ENCODE results near the gene DNAJB1. TPM values are rescaled to one million over a fixed set of nuclear protein-coding genes. Genes with fewer than 3 reads are reported as not detected.
"Not testable (repeated sequence)": the region's sequence is repeated elsewhere in the genome, so short reads cannot be mapped to it uniquely, and the experiment has no call there.

The DNAJB1 gene
- total RNA-seq, 1 donor = 70.9 TPM

DNA sequence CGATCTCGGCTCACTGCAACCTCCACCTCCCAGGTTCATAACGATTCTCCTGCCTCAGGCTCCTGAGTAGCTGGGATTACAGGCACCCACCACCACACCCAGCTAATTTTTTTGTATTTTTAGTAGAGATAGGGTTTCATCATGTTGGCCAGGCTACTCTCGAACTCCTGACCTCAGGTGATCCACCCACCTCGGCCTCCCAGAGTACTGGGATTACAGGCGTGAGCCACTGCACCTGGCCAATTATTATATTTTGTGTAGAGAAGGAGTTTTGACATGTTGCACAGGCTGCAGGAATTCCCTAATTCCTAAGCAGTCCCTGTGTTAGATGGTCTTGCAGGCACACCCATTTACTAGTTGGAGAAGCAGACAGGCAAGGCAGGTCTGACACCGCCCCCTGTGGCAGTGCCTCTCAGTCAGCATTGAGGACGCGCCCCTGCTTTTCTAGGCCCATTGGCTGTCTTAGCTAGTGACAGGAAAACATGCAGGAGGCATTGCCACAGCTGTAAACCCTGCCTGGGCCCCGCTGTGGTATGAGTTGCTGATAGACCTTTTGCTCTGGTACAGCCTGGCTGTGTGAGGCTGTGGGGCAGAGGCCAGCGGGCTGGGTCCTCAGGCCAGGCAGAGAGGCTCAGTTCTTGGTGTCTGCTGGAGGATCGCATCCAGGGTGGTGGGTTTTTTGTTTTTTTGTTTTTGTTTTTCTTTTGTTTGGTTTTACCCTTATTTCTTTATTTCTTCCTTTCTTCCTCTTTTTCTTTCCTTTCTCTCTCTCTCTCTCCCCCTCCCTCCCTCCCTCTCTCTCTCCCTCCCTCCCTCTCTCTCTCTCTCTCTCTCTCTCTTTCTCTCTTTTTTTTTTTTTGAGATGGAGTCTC, 33.2 kb upstream of the DNAJB1 start:
- not testable (repeated sequence) for H2AFZ ChIP-seq (ENCODE audit: low read length); H3K4me3 ChIP-seq (ENCODE audit: insufficient read depth, low read length); H3K79me2 ChIP-seq (ENCODE audit: insufficient read depth, low read length); H3K9me3 ChIP-seq (ENCODE audit: low read depth, low read length); H3K27me3 ChIP-seq (ENCODE audit: insufficient read depth, low read length); H3K4me2 ChIP-seq (ENCODE audit: insufficient read depth, low read length); H3K27ac ChIP-seq (ENCODE audit: low read depth, low read length); H4K20me1 ChIP-seq (ENCODE audit: insufficient read depth, low read length); H3K36me3 ChIP-seq (ENCODE audit: insufficient read depth, low read length); H3K4me1 ChIP-seq (ENCODE audit: insufficient read depth, low read length)
- DNase-seq (ENCODE audit: insufficient read length, low spot score, missing footprints) = peak; percentile 74

GRCh38 chr19:14550201-14550754, 32.1 kb upstream of the DNAJB1 start:
- Histone ChIP-seq H3K4me1 (ENCODE audit: insufficient read depth, low read length) (no peaks in the 10 kb centered on the region), H3K4me3 (ENCODE audit: insufficient read depth, low read length) (no peak overlapping the region), H3K9me3 (ENCODE audit: low read depth, low read length) (no peaks in the 10 kb centered on the region), H2AFZ (ENCODE audit: low read length) (no peak overlapping the region), H4K20me1 (ENCODE audit: insufficient read depth, low read length) (peaks cover 3% of the 10 kb centered on the region), H3K4me2 (ENCODE audit: insufficient read depth, low read length) (no peak overlapping the region), H3K27me3 (ENCODE audit: insufficient read depth, low read length) (no peaks in the 10 kb centered on the region), H3K36me3 (ENCODE audit: insufficient read depth, low read length) (no peaks in the 10 kb centered on the region), H3K27ac (ENCODE audit: low read depth, low read length) (no peak overlapping the region), H3K79me2 (ENCODE audit: insufficient read depth, low read length) (peaks cover 7% of the 10 kb centered on the region)
- peak; percentile 81 for DNase-seq (ENCODE audit: insufficient read length, low spot score, missing footprints)
- TF ChIP-seq, protein P1, sequence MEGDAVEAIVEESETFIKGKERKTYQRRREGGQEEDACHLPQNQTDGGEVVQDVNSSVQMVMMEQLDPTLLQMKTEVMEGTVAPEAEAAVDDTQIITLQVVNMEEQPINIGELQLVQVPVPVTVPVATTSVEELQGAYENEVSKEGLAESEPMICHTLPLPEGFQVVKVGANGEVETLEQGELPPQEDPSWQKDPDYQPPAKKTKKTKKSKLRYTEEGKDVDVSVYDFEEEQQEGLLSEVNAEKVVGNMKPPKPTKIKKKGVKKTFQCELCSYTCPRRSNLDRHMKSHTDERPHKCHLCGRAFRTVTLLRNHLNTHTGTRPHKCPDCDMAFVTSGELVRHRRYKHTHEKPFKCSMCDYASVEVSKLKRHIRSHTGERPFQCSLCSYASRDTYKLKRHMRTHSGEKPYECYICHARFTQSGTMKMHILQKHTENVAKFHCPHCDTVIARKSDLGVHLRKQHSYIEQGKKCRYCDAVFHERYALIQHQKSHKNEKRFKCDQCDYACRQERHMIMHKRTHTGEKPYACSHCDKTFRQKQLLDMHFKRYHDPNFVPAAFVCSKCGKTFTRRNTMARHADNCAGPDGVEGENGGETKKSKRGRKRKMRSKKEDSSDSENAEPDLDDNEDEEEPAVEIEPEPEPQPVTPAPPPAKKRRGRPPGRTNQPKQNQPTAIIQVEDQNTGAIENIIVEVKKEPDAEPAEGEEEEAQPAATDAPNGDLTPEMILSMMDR (IDR thresholded peaks at IDR 0.05; ENCODE audit: extremely low read depth, low read depth, low read length) = no peak

- H3K4me1 ChIP-seq (ENCODE audit: insufficient read depth, low read length) = no peaks in the 10 kb centered on the region
- TF ChIP-seq, protein P1 (IDR thresholded peaks at IDR 0.05; ENCODE audit: extremely low read depth, low read depth, low read length) = no peak
- no peak overlapping the region for H2AFZ ChIP-seq (ENCODE audit: low read length)
- H4K20me1 ChIP-seq (ENCODE audit: insufficient read depth, low read length) = peaks cover 5% of the 10 kb centered on the region
- H3K79me2 ChIP-seq (ENCODE audit: insufficient read depth, low read length) = peaks cover 19% of the 10 kb centered on the region
- no peak overlapping the region for H3K27ac ChIP-seq (ENCODE audit: low read depth, low read length)
- no peak overlapping the region for H3K4me2 ChIP-seq (ENCODE audit: insufficient read depth, low read length)
- DNase-seq (ENCODE audit: insufficient read length, low spot score, missing footprints) = peak; percentile 35
- H3K36me3 ChIP-seq (ENCODE audit: insufficient read depth, low read length) = no peaks in the 10 kb centered on the region
- no peak overlapping the region for H3K4me3 ChIP-seq (ENCODE audit: insufficient read depth, low read length)
- no peaks in the 10 kb centered on the region for H3K9me3 ChIP-seq (ENCODE audit: low read depth, low read length)
- no peaks in the 10 kb centered on the region for H3K27me3 ChIP-seq (ENCODE audit: insufficient read depth, low read length)
Observed at GRCh38 chr19:14545716-14546082, 27.5 kb upstream of the DNAJB1 start.

DNA sequence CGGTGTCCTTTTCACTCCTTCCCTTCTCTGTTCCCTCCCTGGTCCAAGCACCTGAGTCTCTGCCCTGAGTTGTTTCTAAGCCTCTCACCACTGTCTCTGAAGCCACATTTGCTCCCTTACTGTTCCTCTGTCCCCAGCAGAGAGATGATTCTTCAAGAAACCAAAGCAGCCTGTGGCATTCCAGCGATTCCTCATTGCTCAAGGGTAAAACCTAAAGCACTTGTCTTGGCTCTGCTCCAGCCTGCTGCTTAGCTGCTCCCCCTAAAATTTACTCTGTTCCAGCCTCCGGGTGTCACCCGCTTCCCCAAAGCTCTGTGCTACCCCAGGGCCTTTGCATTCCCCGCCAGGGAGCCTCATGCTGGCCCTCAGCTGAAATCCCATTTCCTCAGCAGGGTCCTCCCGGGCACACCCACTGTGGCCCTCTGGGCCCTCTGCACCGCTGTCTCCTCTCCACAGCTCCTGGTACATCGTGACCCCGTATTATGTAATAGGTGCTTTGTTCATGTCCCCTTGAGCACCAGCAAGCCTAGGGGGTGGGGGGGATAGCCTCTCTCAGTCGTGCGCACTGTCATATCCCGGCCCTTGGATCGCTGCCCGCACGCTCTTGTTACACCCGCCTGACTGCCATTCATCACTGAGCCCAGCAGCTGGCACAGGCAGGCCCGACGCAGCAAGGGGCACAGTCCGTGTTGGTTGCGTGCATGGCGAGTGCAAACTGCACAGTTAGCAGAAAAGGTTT, 26.9 kb upstream of the DNAJB1 start:
- Histone ChIP-seq H3K36me3 (ENCODE audit: insufficient read depth, low read length) (no peaks in the 10 kb centered on the region), H3K27ac (ENCODE audit: low read depth, low read length) (no peak overlapping the region), H2AFZ (ENCODE audit: low read length) (no peak overlapping the region), H3K79me2 (ENCODE audit: insufficient read depth, low read length) (peaks cover 19% of the 10 kb centered on the region), H3K4me1 (ENCODE audit: insufficient read depth, low read length) (no peaks in the 10 kb centered on the region), H3K4me2 (ENCODE audit: insufficient read depth, low read length) (no peak overlapping the region), H3K4me3 (ENCODE audit: insufficient read depth, low read length) (no peak overlapping the region), H3K9me3 (ENCODE audit: low read depth, low read length) (no peaks in the 10 kb centered on the region), H4K20me1 (ENCODE audit: insufficient read depth, low read length) (peaks cover 5% of the 10 kb centered on the region), H3K27me3 (ENCODE audit: insufficient read depth, low read length) (no peaks in the 10 kb centered on the region)
- peak; percentile 65 for DNase-seq (ENCODE audit: insufficient read length, low spot score, missing footprints)
- TF ChIP-seq, protein P1 (IDR thresholded peaks at IDR 0.05; ENCODE audit: extremely low read depth, low read depth, low read length) = no peak
